OCI-LY3 (cell line): ENCODE measurements around the gene MVD.

Source experiments
- H2AFZ ChIP-seq: fragments of 200-600, 300-600 bp; shearing (Covaris generic); 2 replicates; pipeline ENCODE4 v1.6.0; 2014; ENCODE audit warnings: antibody characterized with exemption, low read depth, low read length
- H3K27ac ChIP-seq: fragments of 200-600, 300-600 bp; sonication (generic); 2 replicates; pipeline ENCODE4 v1.5.1; 2014; ENCODE audit warnings: mild to moderate bottlenecking, low read length, moderate library complexity, mixed read lengths
- H3K27me3 ChIP-seq: fragments of 200-600, 300-600 bp; sonication (generic); 2 replicates; pipeline ENCODE4 v1.6.1; 2014; ENCODE audit warnings: low read depth, low read length, mixed read lengths
- H3K36me3 ChIP-seq: fragments of 200-600, 300-600 bp; sonication (generic); replicated peaks from 2 replicates; pipeline ENCODE3; 2014; ENCODE audit warnings: low read depth, low read length, mixed read lengths
- H3K4me1 ChIP-seq: fragments of 300-600, 200-600 bp; sonication (generic); 2 replicates; pipeline ENCODE4 v1.6.1; 2014; ENCODE audit warnings: low read length, mixed read lengths
- H3K4me2 ChIP-seq: fragments of 200-600, 300-600 bp; sonication (generic); 2 replicates; pipeline ENCODE4 v1.6.1; 2014; ENCODE audit warnings: low read length, mixed read lengths
- H3K4me3 ChIP-seq: fragments of 300-600, 200-600 bp; sonication (generic); 2 replicates; pipeline ENCODE4 v1.5.1; 2014; ENCODE audit warnings: antibody characterized with exemption, mild to moderate bottlenecking, low read length, moderate library complexity
- H3K79me2 ChIP-seq: fragments of 300-600, 200-600 bp; shearing (Covaris generic); 2 replicates; pipeline ENCODE4 v1.6.1; 2014; ENCODE audit warnings: mild to moderate bottlenecking, low read length, mixed read lengths
- H3K9ac ChIP-seq: fragments of 300-600, 200-600 bp; shearing (Covaris generic); 2 replicates; pipeline ENCODE4 v1.6.0; 2014; ENCODE audit warnings: mild to moderate bottlenecking, low read length, moderate library complexity
- H3K9me3 ChIP-seq: fragments of 200-600, 300-600 bp; shearing (Covaris generic); 2 replicates; pipeline ENCODE4 v1.6.1; 2014; ENCODE audit warnings: low read length, mixed read lengths; ENCODE audit not compliant: insufficient read depth
- H4K20me1 ChIP-seq: fragments of 200-600, 300-600 bp; sonication (generic); 2 replicates; pipeline ENCODE4 v1.6.1; 2016; ENCODE audit warnings: low read length, mixed read lengths; ENCODE audit not compliant: insufficient read depth
- EZH2phosphoT487 ChIP-seq: fragments of 200-600 bp; shearing (Covaris generic); IDR thresholded peaks from 2 replicates; pipeline ENCODE4 v1.6.1; 2018; ENCODE audit warnings: antibody characterized with exemption, mixed run types, low read depth
- TF ChIP-seq, protein P1 (sequence below): fragments of 200-600, 300-600 bp; sonication (generic); IDR thresholded peaks from 2 replicates; pipeline ENCODE4 v1.5.1; 2014; ENCODE audit warnings: antibody characterized with exemption, low read length, low read depth

The MVD gene

DNA sequence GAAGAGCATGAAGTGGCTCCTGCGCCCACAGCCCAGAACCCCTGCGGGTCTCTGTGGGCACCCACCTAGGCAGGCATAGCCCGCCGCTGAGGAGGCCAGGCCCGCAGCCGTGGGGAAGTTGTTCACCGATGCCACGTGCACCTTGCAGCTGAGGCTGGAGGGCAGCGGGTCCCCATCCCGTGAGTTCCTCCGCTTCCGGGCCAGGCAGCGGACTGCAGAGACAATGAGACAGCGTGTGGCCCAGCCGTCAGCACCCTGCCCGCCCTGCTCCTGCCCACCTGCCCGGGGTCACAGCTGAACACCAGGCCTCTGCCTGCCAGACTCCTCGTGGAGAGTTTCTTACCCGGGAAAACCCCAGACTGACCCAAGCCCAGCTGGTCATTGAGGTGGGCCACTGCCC, 5.5 kb downstream of the MVD start:
- Histone ChIP-seq H3K36me3 (peaks cover 53% of the 10 kb centered on the region), H3K9ac (no peak overlapping the region), H3K4me1 (peaks cover 11% of the 10 kb centered on the region), H3K9me3 (no peaks in the 10 kb centered on the region), H4K20me1 (peaks cover 33% of the 10 kb centered on the region), H3K27me3 (no peaks in the 10 kb centered on the region), H2AFZ (no peak overlapping the region), H3K79me2 (peaks cover 43% of the 10 kb centered on the region), H3K27ac (no peak overlapping the region), H3K4me2 (no peak overlapping the region), H3K4me3 (no peak overlapping the region)
- no peak for TF ChIP-seq EZH2phosphoT487
- TF ChIP-seq, protein P1, sequence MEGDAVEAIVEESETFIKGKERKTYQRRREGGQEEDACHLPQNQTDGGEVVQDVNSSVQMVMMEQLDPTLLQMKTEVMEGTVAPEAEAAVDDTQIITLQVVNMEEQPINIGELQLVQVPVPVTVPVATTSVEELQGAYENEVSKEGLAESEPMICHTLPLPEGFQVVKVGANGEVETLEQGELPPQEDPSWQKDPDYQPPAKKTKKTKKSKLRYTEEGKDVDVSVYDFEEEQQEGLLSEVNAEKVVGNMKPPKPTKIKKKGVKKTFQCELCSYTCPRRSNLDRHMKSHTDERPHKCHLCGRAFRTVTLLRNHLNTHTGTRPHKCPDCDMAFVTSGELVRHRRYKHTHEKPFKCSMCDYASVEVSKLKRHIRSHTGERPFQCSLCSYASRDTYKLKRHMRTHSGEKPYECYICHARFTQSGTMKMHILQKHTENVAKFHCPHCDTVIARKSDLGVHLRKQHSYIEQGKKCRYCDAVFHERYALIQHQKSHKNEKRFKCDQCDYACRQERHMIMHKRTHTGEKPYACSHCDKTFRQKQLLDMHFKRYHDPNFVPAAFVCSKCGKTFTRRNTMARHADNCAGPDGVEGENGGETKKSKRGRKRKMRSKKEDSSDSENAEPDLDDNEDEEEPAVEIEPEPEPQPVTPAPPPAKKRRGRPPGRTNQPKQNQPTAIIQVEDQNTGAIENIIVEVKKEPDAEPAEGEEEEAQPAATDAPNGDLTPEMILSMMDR, result no peak

DNA sequence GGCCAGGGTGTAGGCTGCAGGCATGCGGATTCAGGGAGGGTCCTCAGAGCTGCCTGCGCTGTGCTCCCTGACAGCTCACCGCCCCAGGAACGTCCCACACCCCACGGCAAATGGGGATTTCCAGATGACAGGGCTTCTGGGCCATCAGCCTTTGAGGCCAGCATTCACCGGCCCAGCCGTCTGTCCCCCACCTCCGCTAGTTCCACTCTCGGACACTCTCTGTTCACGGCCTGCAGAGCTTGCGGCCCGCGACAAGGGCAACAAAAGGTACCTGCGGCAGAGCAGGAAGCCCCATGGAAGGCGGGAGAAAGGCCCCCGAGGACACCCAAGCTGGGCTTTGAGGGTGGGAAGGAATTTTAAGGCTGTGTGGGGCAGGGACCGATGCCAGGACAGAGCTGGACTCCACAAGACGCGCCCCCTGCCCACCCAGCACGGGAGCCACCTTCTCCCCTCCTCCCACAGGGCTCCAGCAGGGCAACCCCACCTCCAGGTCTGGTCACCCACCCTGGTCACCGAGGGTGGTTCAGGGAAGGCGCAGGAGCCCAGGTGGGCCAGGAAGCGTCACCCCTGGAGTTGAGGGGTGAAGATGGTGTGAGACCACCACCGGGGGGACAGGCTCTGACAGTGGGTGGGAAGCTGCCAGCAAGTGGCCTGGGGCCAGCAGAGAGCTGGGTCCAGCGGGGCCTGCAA, 6.5 kb downstream of the MVD start:
- H4K20me1 ChIP-seq, result peaks cover 32% of the 10 kb centered on the region
- peaks cover 55% of the 10 kb centered on the region for H3K36me3 ChIP-seq
- H3K9ac ChIP-seq, result no peak overlapping the region
- H3K9me3 ChIP-seq, result no peaks in the 10 kb centered on the region
- H3K79me2 ChIP-seq, result peaks cover 35% of the 10 kb centered on the region
- H3K4me2 ChIP-seq, result no peak overlapping the region
- H3K27ac ChIP-seq, result no peak overlapping the region
- no peaks in the 10 kb centered on the region for H3K27me3 ChIP-seq
- H3K4me3 ChIP-seq, result no peak overlapping the region
- TF ChIP-seq, protein P1, result no peak
- TF ChIP-seq EZH2phosphoT487, result no peak
- no peak overlapping the region for H2AFZ ChIP-seq
- peaks cover 18% of the 10 kb centered on the region for H3K4me1 ChIP-seq

DNA sequence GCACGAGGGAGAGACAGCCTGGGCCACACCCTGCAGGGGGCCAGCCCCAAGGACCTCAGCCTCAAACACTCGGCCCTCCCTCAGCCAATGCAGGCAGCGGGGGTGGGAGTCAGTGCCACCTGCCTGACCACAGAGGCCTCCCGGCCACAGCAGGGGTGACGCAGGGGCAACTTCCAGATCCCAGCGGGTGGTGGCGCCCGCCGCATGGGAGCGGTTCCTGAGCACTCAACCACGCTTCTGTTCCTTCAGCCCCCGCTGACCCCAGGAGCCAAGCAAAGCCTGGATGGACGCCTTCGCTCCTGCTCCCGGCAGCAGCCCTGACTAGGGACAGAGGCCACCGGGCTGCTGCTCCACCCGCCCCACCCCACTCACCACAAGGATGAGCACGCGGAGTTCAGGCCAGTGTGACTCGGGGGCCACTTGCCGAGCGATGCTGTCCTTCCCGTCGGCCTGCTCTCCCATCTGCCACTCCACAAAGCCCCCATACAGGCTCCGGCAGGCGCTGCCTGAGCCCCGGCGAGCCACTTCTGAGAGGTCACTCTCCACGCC, 7.1 kb downstream of the MVD start:
- Histone ChIP-seq H3K79me2 (peaks cover 29% of the 10 kb centered on the region), H3K4me2 (no peak overlapping the region), H2AFZ (no peak overlapping the region), H3K9ac (no peak overlapping the region), H3K36me3 (peaks cover 52% of the 10 kb centered on the region), H3K9me3 (no peaks in the 10 kb centered on the region), H3K27ac (no peak overlapping the region), H3K4me3 (no peak overlapping the region), H3K27me3 (no peaks in the 10 kb centered on the region), H3K4me1 (peaks cover 14% of the 10 kb centered on the region), H4K20me1 (peaks cover 27% of the 10 kb centered on the region)
- TF ChIP-seq, protein P1, result no peak
- TF ChIP-seq EZH2phosphoT487, result no peak

DNA sequence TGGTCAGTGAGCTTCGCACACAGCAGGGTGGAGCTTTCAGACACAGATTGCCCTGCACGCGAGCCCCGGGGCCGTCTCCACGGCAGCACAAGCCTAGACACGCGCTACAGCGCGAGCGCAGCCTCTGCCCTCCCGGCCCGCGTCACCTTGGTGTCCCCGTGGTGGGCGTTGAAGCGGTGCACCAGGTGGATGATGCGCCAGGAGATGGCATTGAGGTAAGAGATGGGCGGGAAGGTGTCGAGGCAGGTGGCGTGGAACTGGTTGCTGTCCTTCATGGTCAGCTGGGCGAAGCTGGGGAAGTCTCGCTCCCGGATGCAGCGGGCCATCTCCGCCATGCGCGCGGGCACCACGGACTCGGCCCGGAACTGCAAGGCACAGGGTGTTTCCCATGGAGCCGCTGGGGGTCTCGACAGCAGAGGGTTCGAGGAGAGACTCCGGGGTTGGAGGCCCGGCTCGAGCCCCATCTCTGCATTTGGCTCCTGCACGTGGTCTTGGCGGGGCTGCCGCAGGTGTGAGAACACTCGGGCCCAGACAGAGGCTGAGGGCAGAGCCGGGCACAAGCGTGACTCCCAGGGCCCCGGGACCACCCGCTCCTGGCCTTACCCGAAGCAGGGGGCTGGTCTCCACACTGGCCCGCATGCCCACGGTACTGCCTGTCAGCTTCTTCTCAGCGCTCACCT, 7.7 kb downstream of the MVD start:
- no peak overlapping the region for H3K4me2 ChIP-seq
- peaks cover 30% of the 10 kb centered on the region for H3K79me2 ChIP-seq
- H3K9me3 ChIP-seq, result no peaks in the 10 kb centered on the region
- no peak overlapping the region for H3K4me3 ChIP-seq
- peaks cover 52% of the 10 kb centered on the region for H3K36me3 ChIP-seq
- no peak overlapping the region for H3K27ac ChIP-seq
- no peak overlapping the region for H3K9ac ChIP-seq
- TF ChIP-seq, protein P1, result no peak
- no peak for TF ChIP-seq EZH2phosphoT487
- peaks cover 14% of the 10 kb centered on the region for H3K4me1 ChIP-seq
- H3K27me3 ChIP-seq, result no peaks in the 10 kb centered on the region
- H2AFZ ChIP-seq, result no peak overlapping the region
- peaks cover 27% of the 10 kb centered on the region for H4K20me1 ChIP-seq
